ENCODE data around the gene ENTHD1. TPM values are rescaled to one million over a fixed set of nuclear protein-coding genes. Genes with fewer than 3 reads are reported as not detected.
A peak's percentile ranks its signal among the peaks of the same experiment; 100 is the strongest.

The ENTHD1 gene
- total and polyA plus RNA-seq, 9 of the 15 experiments (the other 6 are each of a cell fraction or from before 2014, with no cell fraction given): 0.13 to 0.98 (median 0.35) TPM

DNA sequence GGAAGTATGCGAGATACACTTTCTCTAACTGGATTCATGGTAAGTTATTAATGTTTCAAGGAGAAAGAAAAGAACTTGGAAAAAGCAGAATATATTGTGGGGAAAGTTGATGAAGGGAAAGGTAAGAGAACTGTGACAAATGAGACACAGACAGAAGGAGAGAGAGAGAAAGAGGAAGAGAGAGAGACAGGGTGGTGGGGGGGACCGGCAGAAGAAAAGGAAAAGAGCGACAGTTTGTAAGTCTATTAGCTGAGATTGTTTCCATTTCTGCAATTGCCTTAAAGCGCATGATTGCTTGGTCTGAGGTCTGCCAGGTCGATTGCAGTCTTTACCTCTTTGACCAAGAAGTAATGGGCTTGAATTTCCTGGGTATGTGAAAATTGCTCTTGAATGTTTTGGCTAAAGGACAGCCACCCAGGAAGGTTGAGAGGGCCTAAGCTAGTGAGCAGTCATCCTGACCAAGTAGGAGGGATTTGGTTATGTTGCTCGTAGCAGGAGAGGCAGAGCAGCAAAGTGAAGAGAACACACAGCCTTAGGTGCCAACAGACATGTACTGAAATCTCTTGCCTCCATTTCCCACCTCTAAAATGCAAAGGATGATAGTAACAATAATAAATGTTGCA is 43.1 kb upstream of the ENTHD1 start:
- Histone ChIP-seq H3K36me3 (ENCODE audit: control insufficient read depth, insufficient read depth, low read length) (no peaks in the 10 kb centered on the region), H3K4me2 (ENCODE audit: insufficient read depth, low read length) (no peak overlapping the region), H3K27me3 (ENCODE audit: control insufficient read depth in 2 of 2, insufficient read depth in 2 of 2, low read length in 2 of 2) (no peaks in the 10 kb centered on the region), H2AFZ (ENCODE audit: low read depth, low read length) (peak overlapping the region; percentile 68), H3K4me1 (replicated peaks in 1 of 2; ENCODE audit: control insufficient read depth in 2 of 2, insufficient read depth in 2 of 2, low read length in 2 of 2) (peaks cover 7 to 54% of the 10 kb centered on the region in 2 experiments), H3K9me3 (replicated peaks; ENCODE audit: control insufficient read depth, insufficient read depth, low read depth, low read length) (no peaks in the 10 kb centered on the region), H3K9ac (ENCODE audit: insufficient read depth in 1 of 2, low read depth in 2 of 2, low read length in 2 of 2) (no peak overlapping the region), H3K9me1 (ENCODE audit: control insufficient read depth, insufficient read depth, low read length) (no peaks in the 10 kb centered on the region), H3K4me3 (no peak overlapping the region), H3K79me2 (ENCODE audit: control insufficient read depth, insufficient read depth, low read length) (peaks cover 8% of the 10 kb centered on the region; the same call in 1 of the 3 replicates), H4K20me1 (replicated peaks; ENCODE audit: control insufficient read depth, insufficient read depth, low read length) (no peaks in the 10 kb centered on the region), H3K27ac (ENCODE audit: extremely low read depth, low read depth, low read length) (peak overlapping the region; percentile 43; the same call in 1 of the 3 replicates)
- in situ Hi-C loops (cut with MboI): no loop called here
- FAIRE-seq (peak; percentile 73), ATAC-seq (no peak), DNase-seq (ENCODE audit: extremely low read depth in 1 of 4, low spot score in 3 of 4) (no peak)
- BruUV-seq (replicated peaks): no TSS peak
- intact Hi-C loops (cut with micrococcal nuclease): no loop called here
- WGBS (ENCODE audit: insufficient coverage, low coverage, missing lambda C conversion rate): 52% methylated on average over 5 of the region's 6 CpGs
- ChIA-PET CTCF (ENCODE audit: low intra/inter-chr PET ratio) (no interaction called here), POLR2A (interaction anchor here (0.7 to 0.9 kb wide), 2 partner anchors 11 to 82 kb away, joined by 3 to 4 read pairs; no protein-coding TSS in a partner anchor)
- TF ChIP-seq NEUROD1 (IDR thresholded peaks at IDR 0.05; ENCODE audit: borderline replicate concordance, low read depth, low read length, partially characterized antibody) (no peak), POLR2AphosphoS5 (IDR thresholded peaks at IDR 0.05; ENCODE audit: control insufficient read depth, insufficient read depth, low read depth, low read length) (no peak), ZNF561 (CRISPR knock-in tag; conservative IDR thresholded peaks at IDR 0.05) (no peak), MAFF (IDR thresholded peaks at IDR 0.05; ENCODE audit: low read length) (no peak), SIN3B (IDR thresholded peaks at IDR 0.05; ENCODE audit: low read depth) (no peak), PCBP2 (IDR thresholded peaks at IDR 0.05; ENCODE audit: low read depth, low read length, poor library complexity, severe bottlenecking) (no peak), ZNF780A (CRISPR knock-in tag; IDR thresholded peaks at IDR 0.05) (no peak), SPI1 (IDR thresholded peaks at IDR 0.05; ENCODE audit: borderline replicate concordance, low read depth, low read length) (peak; percentile 52; the same call in 1 of the 2 replicates), MTF1 (CRISPR knock-in tag; IDR thresholded peaks at IDR 0.05; ENCODE audit: borderline replicate concordance) (no peak), GABPB2 (CRISPR knock-in tag; conservative IDR thresholded peaks at IDR 0.05) (no peak)
- TF ChIP-seq, protein P1, sequence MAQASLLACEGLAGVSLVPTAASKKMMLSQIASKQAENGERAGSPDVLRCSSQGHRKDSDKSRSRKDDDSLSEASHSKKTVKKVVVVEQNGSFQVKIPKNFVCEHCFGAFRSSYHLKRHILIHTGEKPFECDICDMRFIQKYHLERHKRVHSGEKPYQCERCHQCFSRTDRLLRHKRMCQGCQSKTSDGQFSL (CRISPR knock-in tag; IDR thresholded peaks at IDR 0.05): no peak
- TF ChIP-seq, protein P1 (tag; IDR thresholded peaks at IDR 0.05): 0 out of 4 replicates have a peak, but pooled peaks of 1 of the 2 experiments have one; percentile 30
- TF ChIP-seq, protein P2, sequence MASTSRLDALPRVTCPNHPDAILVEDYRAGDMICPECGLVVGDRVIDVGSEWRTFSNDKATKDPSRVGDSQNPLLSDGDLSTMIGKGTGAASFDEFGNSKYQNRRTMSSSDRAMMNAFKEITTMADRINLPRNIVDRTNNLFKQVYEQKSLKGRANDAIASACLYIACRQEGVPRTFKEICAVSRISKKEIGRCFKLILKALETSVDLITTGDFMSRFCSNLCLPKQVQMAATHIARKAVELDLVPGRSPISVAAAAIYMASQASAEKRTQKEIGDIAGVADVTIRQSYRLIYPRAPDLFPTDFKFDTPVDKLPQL (IDR thresholded peaks at IDR 0.05; ENCODE audit: extremely low read depth, insufficient read length): no peak
- TF ChIP-seq, protein P3, sequence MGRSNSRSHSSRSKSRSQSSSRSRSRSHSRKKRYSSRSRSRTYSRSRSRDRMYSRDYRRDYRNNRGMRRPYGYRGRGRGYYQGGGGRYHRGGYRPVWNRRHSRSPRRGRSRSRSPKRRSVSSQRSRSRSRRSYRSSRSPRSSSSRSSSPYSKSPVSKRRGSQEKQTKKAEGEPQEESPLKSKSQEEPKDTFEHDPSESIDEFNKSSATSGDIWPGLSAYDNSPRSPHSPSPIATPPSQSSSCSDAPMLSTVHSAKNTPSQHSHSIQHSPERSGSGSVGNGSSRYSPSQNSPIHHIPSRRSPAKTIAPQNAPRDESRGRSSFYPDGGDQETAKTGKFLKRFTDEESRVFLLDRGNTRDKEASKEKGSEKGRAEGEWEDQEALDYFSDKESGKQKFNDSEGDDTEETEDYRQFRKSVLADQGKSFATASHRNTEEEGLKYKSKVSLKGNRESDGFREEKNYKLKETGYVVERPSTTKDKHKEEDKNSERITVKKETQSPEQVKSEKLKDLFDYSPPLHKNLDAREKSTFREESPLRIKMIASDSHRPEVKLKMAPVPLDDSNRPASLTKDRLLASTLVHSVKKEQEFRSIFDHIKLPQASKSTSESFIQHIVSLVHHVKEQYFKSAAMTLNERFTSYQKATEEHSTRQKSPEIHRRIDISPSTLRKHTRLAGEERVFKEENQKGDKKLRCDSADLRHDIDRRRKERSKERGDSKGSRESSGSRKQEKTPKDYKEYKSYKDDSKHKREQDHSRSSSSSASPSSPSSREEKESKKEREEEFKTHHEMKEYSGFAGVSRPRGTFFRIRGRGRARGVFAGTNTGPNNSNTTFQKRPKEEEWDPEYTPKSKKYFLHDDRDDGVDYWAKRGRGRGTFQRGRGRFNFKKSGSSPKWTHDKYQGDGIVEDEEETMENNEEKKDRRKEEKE (IDR thresholded peaks at IDR 0.05; ENCODE audit: borderline replicate concordance in 1 of 2, control insufficient read depth in 1 of 2, low read depth in 2 of 2, low read length in 1 of 2): no peak
- TF ChIP-seq, protein P4, sequence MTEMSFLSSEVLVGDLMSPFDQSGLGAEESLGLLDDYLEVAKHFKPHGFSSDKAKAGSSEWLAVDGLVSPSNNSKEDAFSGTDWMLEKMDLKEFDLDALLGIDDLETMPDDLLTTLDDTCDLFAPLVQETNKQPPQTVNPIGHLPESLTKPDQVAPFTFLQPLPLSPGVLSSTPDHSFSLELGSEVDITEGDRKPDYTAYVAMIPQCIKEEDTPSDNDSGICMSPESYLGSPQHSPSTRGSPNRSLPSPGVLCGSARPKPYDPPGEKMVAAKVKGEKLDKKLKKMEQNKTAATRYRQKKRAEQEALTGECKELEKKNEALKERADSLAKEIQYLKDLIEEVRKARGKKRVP (CRISPR knock-in tag; IDR thresholded peaks at IDR 0.05): no peak

Measured in K562 (cell line).